Endothelial cell of umbilical vein (primary cell): ENCODE results near the gene MCF2. TPM values are rescaled to one million over a fixed set of nuclear protein-coding genes. Genes with fewer than 3 reads are reported as not detected.

ENCODE experiments used
- BruUV-seq: library from RNA; stranded (reverse); fragments of 400-500 nt; replicated peaks from 2 replicates; lab custom pipeline; 2021; lab: Mats Ljungman, UMichigan
- CTCF ChIA-PET: fragments of 300-600, 350-600 bp; sonication (Branson Sonifier 250); formaldehyde crosslinking; loops from one replicate; lab custom pipeline; 2021; ENCODE audit warnings: antibody characterized with exemption, inconsistent platforms; lab: Charles Lee
- POLR2A ChIA-PET: fragments of 300-600, 350-600 bp; sonication (Branson Sonifier 250); formaldehyde crosslinking; loops from one replicate; lab custom pipeline; 2021; ENCODE audit warnings: antibody characterized with exemption, inconsistent platforms; lab: Charles Lee
- DNase-seq: peaks from one replicate; pipeline ENCODE4 v3.0.0-alpha.2; 2011; ENCODE audit warnings: low read depth, low spot score
- FAIRE-seq: peaks from 2 replicates; lab custom pipeline; 2011; peaks lifted over from hg19 to GRCh38; lab: Jason Lieb, UNC
- H2AFZ ChIP-seq: 2 replicates; pipeline ENCODE4 v1.6.0; 2012; ENCODE audit warnings: low read depth, low read length, control low read depth, inconsistent platforms
- H3K27ac ChIP-seq: 2 replicates; pipeline ENCODE4 v1.5.1; 2011; ENCODE audit warnings: low read depth, mild to moderate bottlenecking, control low read depth, low read length, moderate library complexity; ENCODE audit not compliant: insufficient read depth
- H3K27me3 ChIP-seq, 2 experiments: 2 replicates each; pipeline versions ENCODE4 v1.6.0 to v1.6.1; 2011; ENCODE audit warnings: low read length in 2 of 2, mixed read lengths in 1 of 2; ENCODE audit not compliant: control insufficient read depth in 2 of 2, insufficient read depth in 2 of 2
- H3K36me3 ChIP-seq, 2 experiments: 2 replicates in 1 of 2; 3 replicates in 1 of 2; pipeline ENCODE4 v1.5.1; 2011; ENCODE audit warnings: low read length in 2 of 2, mild to moderate bottlenecking in 1 of 2, moderate library complexity in 1 of 2; ENCODE audit not compliant: control insufficient read depth in 2 of 2, insufficient read depth in 2 of 2; ENCODE audit errors: extremely low read depth in 1 of 2
- H3K4me1 ChIP-seq: 3 replicates; pipeline ENCODE4 v1.5.1; 2011; ENCODE audit warnings: mild to moderate bottlenecking, low read length; ENCODE audit not compliant: control insufficient read depth, insufficient read depth; ENCODE audit errors: extremely low read depth
- H3K4me2 ChIP-seq: 2 replicates; pipeline ENCODE4 v1.6.1; 2011; ENCODE audit warnings: low read length, control low read depth, mixed read lengths; ENCODE audit not compliant: insufficient read depth
- H3K4me3 ChIP-seq, 3 experiments: fragments of 200-600 bp in 1 of 3; sonication (generic), shearing (Covaris generic) in 1 of 3; replicated peaks in 1 of 3; 2 replicates each; pipeline ENCODE4 v1.5.1; 2011 to 2016; ENCODE audit warnings: control low read depth in 3 of 3, low read length in 3 of 3, mild to moderate bottlenecking in 2 of 3, inconsistent platforms in 1 of 3, low read depth in 1 of 3, moderate library complexity in 1 of 3; ENCODE audit not compliant: insufficient read depth in 1 of 3
- H3K79me2 ChIP-seq: 2 replicates; pipeline ENCODE4 v1.6.0; 2012; ENCODE audit warnings: low read length, inconsistent platforms; ENCODE audit not compliant: control insufficient read depth, insufficient read depth
- H3K9ac ChIP-seq: replicated peaks from 2 replicates; pipeline ENCODE3; 2011; ENCODE audit warnings: low read length, control low read depth; ENCODE audit not compliant: insufficient read depth; ENCODE audit errors: extremely low read depth
- H3K9me1 ChIP-seq: replicated peaks from 3 replicates; pipeline ENCODE4 v1.6.0; 2011; ENCODE audit warnings: mild to moderate bottlenecking, low read length; ENCODE audit not compliant: control insufficient read depth, insufficient read depth; ENCODE audit errors: extremely low read depth
- H3K9me3 ChIP-seq: replicated peaks from 2 replicates; pipeline ENCODE4 v1.5.1; 2012; ENCODE audit warnings: low read length, inconsistent platforms; ENCODE audit not compliant: control insufficient read depth, insufficient read depth
- H4K20me1 ChIP-seq: replicated peaks from 2 replicates; pipeline ENCODE3; 2011; ENCODE audit warnings: mild to moderate bottlenecking, low read length; ENCODE audit not compliant: control insufficient read depth, insufficient read depth; ENCODE audit errors: extremely low read depth
- FOS ChIP-seq: IDR thresholded peaks from 2 replicates; pipeline ENCODE4 v1.6.1; 2011; ENCODE audit warnings: mild to moderate bottlenecking, low read length, moderate library complexity, borderline replicate concordance; ENCODE audit not compliant: insufficient read depth
- GATA2 ChIP-seq: IDR thresholded peaks from 2 replicates; pipeline ENCODE4 v1.7.0; 2011; ENCODE audit warnings: low read depth, mild to moderate bottlenecking, moderate library complexity, mixed read lengths, low read length; ENCODE audit not compliant: insufficient read length, insufficient read depth
- JUN ChIP-seq: IDR thresholded peaks from 2 replicates; pipeline ENCODE4 v1.6.1; 2011; ENCODE audit warnings: borderline replicate concordance, low read depth; ENCODE audit not compliant: insufficient read length, insufficient read depth
- POLR2A ChIP-seq: IDR thresholded peaks from 2 replicates; pipeline ENCODE4 v1.6.1; 2012; ENCODE audit warnings: low read depth, mild to moderate bottlenecking, control low read depth, low read length
- dilution Hi-C: fragments of 300-500 bp; cut with MboI; formaldehyde crosslinking; loops from one replicate; pipeline ENCODE4 v1.15.0; 2019; ENCODE audit warnings: low sequenced_read_pairs; ENCODE audit not compliant: extremely low pct_ligation_motif_present
- intact Hi-C: fragments of 100-400 bp; cut with micrococcal nuclease; formaldehyde crosslinking; loops from one replicate; pipeline ENCODE4 v1.10.0; 2022
- polyA plus RNA-seq, 4 experiments: library from polyadenylated mRNA; depleted of rRNA in 3 of 4; stranded (reverse) in 3 of 4; unstranded in 1 of 4; fragments of >200 nt; gene quantifications; 2 replicates each; pipeline versions ENCODE4 v1.2.1 to v1.2.3, GENCODE V29; 2011 to 2012; ENCODE audit warnings: missing spikeins in 1 of 4
- total RNA-seq: library from RNA; stranded (reverse); gene quantifications from 2 replicates; pipeline ENCODE4 v1.2.3, GENCODE V29; 2021
- TF ChIP-seq, protein P1 (sequence below): IDR thresholded peaks from 2 replicates; pipeline ENCODE4 v1.6.1; 2011; ENCODE audit not compliant: insufficient read depth, insufficient read length
- TF ChIP-seq, protein P2 (sequence below), 2 donors: IDR thresholded peaks; 1 replicate in 1 of 2; 2 replicates in 1 of 2; pipeline ENCODE4 v1.5.1; 2011; ENCODE audit warnings: low read length in 2 of 2, mild to moderate bottlenecking in 2 of 2, moderate library complexity in 2 of 2, control low read depth in 1 of 2, inconsistent platforms in 1 of 2, low read depth in 1 of 2; ENCODE audit not compliant: insufficient read depth in 1 of 2; ENCODE audit errors: extremely low read depth in 1 of 2

Gene MCF2
- total and polyA plus RNA-seq, 2 donors (not counting 3 experiments of a cell fraction or from before 2014, with no cell fraction given): 0.13 TPM; not detected in 1

DNA sequence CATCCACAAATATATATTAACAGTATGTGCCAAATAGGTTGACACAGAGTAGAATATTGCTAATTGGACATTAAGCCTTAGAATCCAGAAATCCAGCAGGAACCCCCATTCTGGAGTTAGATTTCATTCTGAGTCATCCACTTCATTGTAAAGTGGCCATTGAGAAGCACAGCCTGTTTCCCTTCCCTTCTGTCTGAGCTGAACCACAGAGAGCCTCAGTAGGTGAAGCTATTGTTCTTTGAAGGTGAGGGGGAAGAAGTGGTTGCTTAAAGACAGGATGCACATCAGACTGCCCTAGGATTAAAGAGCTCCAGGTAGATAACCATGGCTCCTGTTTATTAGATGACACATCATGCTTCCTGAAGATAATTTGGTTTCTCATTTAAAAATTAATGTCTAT lies 30.6 kb upstream of the MCF2 start:
- BruUV-seq: no TSS peak
- Histone ChIP-seq H4K20me1 (no peaks in the 10 kb centered on the region), H3K27me3 (no peaks in the 10 kb centered on the region), H3K36me3 (no peaks in the 10 kb centered on the region), H3K9ac (no peak overlapping the region), H3K79me2 (no peaks in the 10 kb centered on the region), H3K4me2 (peak overlapping the region; percentile 55), H3K27ac (peak overlapping the region; percentile 63), H3K4me3 (no peak overlapping the region), H2AFZ (no peak overlapping the region), H3K9me1 (no peaks in the 10 kb centered on the region), H3K4me1 (peaks cover 20% of the 10 kb centered on the region), H3K9me3 (no peaks in the 10 kb centered on the region)
- FAIRE-seq (no peak), DNase-seq (peak; percentile 53)
- dilution Hi-C loops: no loop called here
- TF ChIP-seq FOS (peak; percentile 27), JUN (peak; percentile 6), GATA2 (no peak)
- intact Hi-C loops: loop anchor here (2.0 to 10.0 kb wide), 2 partner anchors 18 to 196 kb away; partner anchors contain the start of gene ATP11C
- ChIA-PET CTCF (no interaction called here), POLR2A (no interaction called here)

DNA sequence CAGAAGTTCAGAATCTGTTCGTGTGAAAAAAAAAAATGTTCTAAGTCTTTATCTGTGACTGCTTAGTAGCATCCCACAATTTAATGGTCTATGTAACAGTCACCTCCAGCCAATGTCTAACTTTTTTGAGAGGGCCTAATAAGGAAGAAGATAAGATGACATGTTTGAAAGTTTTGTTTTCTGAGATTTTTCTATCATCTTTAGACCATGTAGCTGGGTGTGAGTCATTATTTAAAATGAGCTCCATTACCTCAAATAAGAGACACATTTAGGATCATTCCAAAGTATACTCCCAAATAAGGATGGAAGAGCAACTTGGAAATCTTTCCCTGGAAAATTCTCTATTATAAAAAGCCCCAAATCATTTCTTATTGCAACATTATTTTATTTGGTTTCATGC lies 28.2 kb upstream of the MCF2 start:
- H3K36me3 ChIP-seq: no peaks in the 10 kb centered on the region
- H3K27me3 ChIP-seq: no peaks in the 10 kb centered on the region
- H2AFZ ChIP-seq: no peak overlapping the region
- no peak overlapping the region for H3K27ac ChIP-seq
- DNase-seq: no peak
- H4K20me1 ChIP-seq: no peaks in the 10 kb centered on the region
- TF ChIP-seq POLR2A: no peak
- no peak for TF ChIP-seq JUN
- TF ChIP-seq, protein P1, sequence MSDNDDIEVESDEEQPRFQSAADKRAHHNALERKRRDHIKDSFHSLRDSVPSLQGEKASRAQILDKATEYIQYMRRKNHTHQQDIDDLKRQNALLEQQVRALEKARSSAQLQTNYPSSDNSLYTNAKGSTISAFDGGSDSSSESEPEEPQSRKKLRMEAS: no peak
- TF ChIP-seq, protein P2, sequence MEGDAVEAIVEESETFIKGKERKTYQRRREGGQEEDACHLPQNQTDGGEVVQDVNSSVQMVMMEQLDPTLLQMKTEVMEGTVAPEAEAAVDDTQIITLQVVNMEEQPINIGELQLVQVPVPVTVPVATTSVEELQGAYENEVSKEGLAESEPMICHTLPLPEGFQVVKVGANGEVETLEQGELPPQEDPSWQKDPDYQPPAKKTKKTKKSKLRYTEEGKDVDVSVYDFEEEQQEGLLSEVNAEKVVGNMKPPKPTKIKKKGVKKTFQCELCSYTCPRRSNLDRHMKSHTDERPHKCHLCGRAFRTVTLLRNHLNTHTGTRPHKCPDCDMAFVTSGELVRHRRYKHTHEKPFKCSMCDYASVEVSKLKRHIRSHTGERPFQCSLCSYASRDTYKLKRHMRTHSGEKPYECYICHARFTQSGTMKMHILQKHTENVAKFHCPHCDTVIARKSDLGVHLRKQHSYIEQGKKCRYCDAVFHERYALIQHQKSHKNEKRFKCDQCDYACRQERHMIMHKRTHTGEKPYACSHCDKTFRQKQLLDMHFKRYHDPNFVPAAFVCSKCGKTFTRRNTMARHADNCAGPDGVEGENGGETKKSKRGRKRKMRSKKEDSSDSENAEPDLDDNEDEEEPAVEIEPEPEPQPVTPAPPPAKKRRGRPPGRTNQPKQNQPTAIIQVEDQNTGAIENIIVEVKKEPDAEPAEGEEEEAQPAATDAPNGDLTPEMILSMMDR (IDR thresholded peaks at IDR 0.05; ENCODE audit: extremely low read depth in 1 of 2, insufficient read depth in 1 of 2, low read depth in 1 of 2, low read length in 2 of 2): no peak
- TF ChIP-seq GATA2: no peak
- FAIRE-seq: no peak
- ChIA-PET CTCF (no interaction called here), POLR2A (no interaction called here)
- no TSS peak for BruUV-seq
- H3K4me1 ChIP-seq: peaks cover 20% of the 10 kb centered on the region
- dilution Hi-C loops (no loop called here), intact Hi-C loops (loop anchor here (10.0 kb wide), 1 partner anchor 199 kb away; the partner anchor contains the start of gene ATP11C)
- H3K9me3 ChIP-seq: no peaks in the 10 kb centered on the region
- H3K9ac ChIP-seq: no peak overlapping the region
- no peak overlapping the region for H3K4me2 ChIP-seq
- H3K79me2 ChIP-seq: no peaks in the 10 kb centered on the region
- H3K9me1 ChIP-seq: no peaks in the 10 kb centered on the region
- H3K4me3 ChIP-seq: no peak overlapping the region
